ENCODE results near the gene BIRC7.

DNA sequence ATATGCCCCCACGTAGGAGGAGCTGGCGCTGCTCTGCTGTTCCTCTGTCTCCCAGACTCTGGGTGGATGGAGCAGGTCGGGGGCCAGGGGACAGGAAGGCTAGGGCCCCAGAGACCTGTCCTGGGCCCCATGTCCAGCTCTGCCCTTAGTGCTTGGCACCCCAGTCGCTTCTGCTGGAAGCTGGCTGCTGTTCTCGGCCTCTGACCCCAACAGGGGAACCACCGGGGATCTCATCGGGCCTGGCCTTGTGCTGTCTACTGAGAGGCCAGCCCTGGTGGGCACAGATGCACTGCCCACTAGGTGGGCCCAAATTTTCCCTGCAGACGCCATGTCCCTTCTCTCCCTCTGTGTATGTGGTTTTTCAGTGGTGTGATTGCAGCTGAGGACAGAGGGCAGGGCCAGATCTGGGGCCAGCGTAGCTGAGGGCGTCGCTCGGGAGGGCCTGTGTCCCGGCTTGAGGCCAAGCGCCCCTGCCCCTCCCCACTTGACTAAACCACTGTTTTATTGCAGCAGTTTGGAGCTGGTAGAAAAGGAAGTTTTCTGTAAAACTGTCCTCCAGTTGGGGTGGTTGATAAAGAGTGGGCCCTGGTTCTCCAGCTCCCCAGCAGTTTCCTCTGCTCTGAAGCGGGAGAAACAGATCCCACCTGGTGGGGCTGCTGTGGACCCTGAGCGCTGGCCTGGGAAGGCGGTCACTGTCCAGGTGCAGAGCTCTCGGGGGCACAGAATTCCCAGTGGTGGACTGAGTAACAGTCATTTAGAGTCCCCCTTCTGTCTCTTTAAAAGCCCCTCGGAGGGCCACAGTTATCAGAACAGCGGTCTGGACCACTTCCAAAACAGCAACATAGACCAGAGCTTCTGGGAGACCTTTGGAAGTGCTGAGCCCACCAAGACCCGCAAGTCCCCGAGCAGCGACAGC is 51.3 kb downstream of the BIRC7 start:
- TF ChIP-seq, protein P1, sequence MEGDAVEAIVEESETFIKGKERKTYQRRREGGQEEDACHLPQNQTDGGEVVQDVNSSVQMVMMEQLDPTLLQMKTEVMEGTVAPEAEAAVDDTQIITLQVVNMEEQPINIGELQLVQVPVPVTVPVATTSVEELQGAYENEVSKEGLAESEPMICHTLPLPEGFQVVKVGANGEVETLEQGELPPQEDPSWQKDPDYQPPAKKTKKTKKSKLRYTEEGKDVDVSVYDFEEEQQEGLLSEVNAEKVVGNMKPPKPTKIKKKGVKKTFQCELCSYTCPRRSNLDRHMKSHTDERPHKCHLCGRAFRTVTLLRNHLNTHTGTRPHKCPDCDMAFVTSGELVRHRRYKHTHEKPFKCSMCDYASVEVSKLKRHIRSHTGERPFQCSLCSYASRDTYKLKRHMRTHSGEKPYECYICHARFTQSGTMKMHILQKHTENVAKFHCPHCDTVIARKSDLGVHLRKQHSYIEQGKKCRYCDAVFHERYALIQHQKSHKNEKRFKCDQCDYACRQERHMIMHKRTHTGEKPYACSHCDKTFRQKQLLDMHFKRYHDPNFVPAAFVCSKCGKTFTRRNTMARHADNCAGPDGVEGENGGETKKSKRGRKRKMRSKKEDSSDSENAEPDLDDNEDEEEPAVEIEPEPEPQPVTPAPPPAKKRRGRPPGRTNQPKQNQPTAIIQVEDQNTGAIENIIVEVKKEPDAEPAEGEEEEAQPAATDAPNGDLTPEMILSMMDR (IDR thresholded peaks at IDR 0.05) = no peak
- TF ChIP-seq POLR2A (IDR thresholded peaks at IDR 0.05) = no peak

All from right lobe of liver (tissue), 4 donors.